ENCODE results near the gene ROR2. TPM values are rescaled to one million over a fixed set of nuclear protein-coding genes. Genes with fewer than 3 reads are reported as not detected.
"Not testable (repeated sequence)": the region's sequence is repeated elsewhere in the genome, so short reads cannot be mapped to it uniquely, and the experiment has no call there.

The ROR2 gene
- total RNA-seq, 1 donor from 2014 or later: under 0.01 TPM

- DNase-seq (ENCODE audit: low read depth in 2 of 2): no peak
Observed at GRCh38 chr9:91800473-91801030, 149.5 kb downstream of the ROR2 start.

- DNase-seq (ENCODE audit: low read depth in 2 of 2): no peak
Observed at GRCh38 chr9:91799113-91799744, 150.8 kb downstream of the ROR2 start.

- not testable (repeated sequence) for DNase-seq (ENCODE audit: low read depth in 2 of 2)
Observed at GRCh38 chr9:91798273-91799112, 151.5 kb downstream of the ROR2 start.

- not testable (repeated sequence) for DNase-seq (ENCODE audit: low read depth in 2 of 2)
Observed at GRCh38 chr9:91797517-91797916, 152.5 kb downstream of the ROR2 start.

GRCh38 chr9:91796516-91796915 is 153.5 kb downstream of the ROR2 start:
- DNase-seq (ENCODE audit: low read depth in 2 of 2): not testable (repeated sequence)

- DNase-seq (ENCODE audit: low read depth in 2 of 2): no peak
Observed at GRCh38 chr9:91795598-91796241, 154.3 kb downstream of the ROR2 start.

- DNase-seq (ENCODE audit: low read depth in 2 of 2): not testable (repeated sequence)
Observed at GRCh38 chr9:91793371-91793770, 156.7 kb downstream of the ROR2 start.

- DNase-seq (ENCODE audit: low read depth in 2 of 2): no peak
Observed at GRCh38 chr9:91790917-91791316, 159.1 kb downstream of the ROR2 start.

- no peak for DNase-seq (ENCODE audit: low read depth in 2 of 2)
Observed at GRCh38 chr9:91789941-91790340, 160.1 kb downstream of the ROR2 start.

GRCh38 chr9:91787931-91788330 is 162.1 kb downstream of the ROR2 start:
- DNase-seq (ENCODE audit: low read depth in 2 of 2): no peak

- DNase-seq (ENCODE audit: low read depth in 2 of 2): no peak
Observed at GRCh38 chr9:91786132-91786896, 163.7 kb downstream of the ROR2 start.

GRCh38 chr9:91785447-91785842 is 164.6 kb downstream of the ROR2 start:
- DNase-seq (ENCODE audit: low read depth in 2 of 2): no peak

- no peak for DNase-seq (ENCODE audit: low read depth in 2 of 2)
Observed at GRCh38 chr9:91784673-91785446, 165.2 kb downstream of the ROR2 start.

GRCh38 chr9:91783876-91784672 is 166.0 kb downstream of the ROR2 start:
- DNase-seq (ENCODE audit: low read depth in 2 of 2): no peak

GRCh38 chr9:91783411-91783810 is 166.6 kb downstream of the ROR2 start:
- DNase-seq (ENCODE audit: low read depth in 2 of 2): no peak

GRCh38 chr9:91782708-91783214 is 167.3 kb downstream of the ROR2 start:
- DNase-seq (ENCODE audit: low read depth in 2 of 2): no peak

- DNase-seq (ENCODE audit: low read depth in 2 of 2): no peak
Observed at GRCh38 chr9:91781906-91782305, 168.1 kb downstream of the ROR2 start.

GRCh38 chr9:91781116-91781515 is 168.9 kb downstream of the ROR2 start:
- DNase-seq (ENCODE audit: low read depth in 2 of 2): no peak

- DNase-seq (ENCODE audit: low read depth in 2 of 2): no peak
Observed at GRCh38 chr9:91778031-91778430, 172.0 kb downstream of the ROR2 start.

Data from lung microvascular endothelial cell (primary cell).